ENCODE results near the gene CCNK. TPM values are rescaled to one million over a fixed set of nuclear protein-coding genes. Genes with fewer than 3 reads are reported as not detected.
A peak's percentile ranks its signal among the peaks of the same experiment; 100 is the strongest.

CCNK gene
- total and polyA plus RNA-seq, 2 of the 13 experiments (the other 11 are each of a cell fraction or from before 2014, with no cell fraction given), result 4.9 to 9.7 TPM

DNA sequence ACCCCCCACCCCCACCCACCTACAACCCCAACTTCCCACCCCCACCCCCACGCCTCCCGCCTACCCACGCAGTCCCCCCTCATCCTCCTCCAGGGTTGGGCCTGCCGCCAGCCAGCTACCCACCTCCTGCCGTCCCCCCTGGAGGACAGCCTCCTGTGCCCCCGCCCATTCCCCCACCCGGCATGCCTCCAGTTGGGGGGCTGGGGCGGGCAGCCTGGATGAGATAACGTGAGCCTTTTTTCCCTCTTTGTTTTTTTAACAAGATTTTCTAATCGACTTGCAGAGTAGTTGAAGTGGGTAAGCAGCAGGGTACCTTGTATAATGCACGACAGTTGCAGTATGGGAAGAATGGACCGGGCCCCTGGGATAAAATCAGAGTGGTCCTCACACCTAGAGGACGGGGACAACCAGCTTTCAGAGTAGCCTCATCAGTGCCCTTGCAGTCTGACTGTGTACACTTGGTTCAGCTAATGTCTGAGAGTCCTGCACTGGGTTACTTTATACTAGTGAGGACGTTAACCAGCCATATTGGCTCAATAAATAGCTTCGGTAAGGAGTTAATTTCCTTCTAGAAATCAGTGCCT, 29.4 kb downstream of the CCNK start (continued):
- no peak for TF ChIP-seq ZNF644 (CRISPR knock-in tag; IDR thresholded peaks at IDR 0.05; ENCODE audit: low read depth)

- no peak overlapping the region for H3K4me2 ChIP-seq (ENCODE audit: low read depth, low read length)
- H3K9ac ChIP-seq (ENCODE audit: insufficient read depth, low read depth, low read length), result no peak overlapping the region
- DNase-seq (ENCODE audit: low spot score) (no peak), FAIRE-seq (no peak), ATAC-seq (no peak)
- BruUV-seq (replicated peaks), result no TSS peak
- WGBS (ENCODE audit: low lambda C conversion rate), result 86% methylated on average over 6 of the region's 12 CpGs
- H3K4me3 ChIP-seq (replicated peaks in 1 of 3; ENCODE audit: insufficient read depth in 1 of 3, low read depth in 2 of 3, low read length in 3 of 3), result no peak overlapping the region
- ChIA-PET CTCF (ENCODE audit: low intra/inter-chr PET ratio, low total read pairs) (no interaction called here), POLR2A (no interaction called here)
- peaks cover 33 to 75% of the 10 kb centered on the region in 2 experiments; a peak in 4 of 5 replicates for H3K36me3 ChIP-seq (replicated peaks in 1 of 2; ENCODE audit: control insufficient read depth in 1 of 2, insufficient read depth in 2 of 2, low read length in 2 of 2)
- no peaks in the 10 kb centered on the region for H3K4me1 ChIP-seq (ENCODE audit: insufficient read depth, low read length)
- no peaks in the 10 kb centered on the region for H3K79me2 ChIP-seq (ENCODE audit: insufficient read depth, low read length)
- H2AFZ ChIP-seq (ENCODE audit: low read length), result no peak overlapping the region
- intact Hi-C loops (cut with micrococcal nuclease; ENCODE audit: unreplicated experiment), result no loop called here
- H3K27ac ChIP-seq (ENCODE audit: extremely low read length, insufficient read depth, low read length), result no peak overlapping the region
- in situ Hi-C loops (cut with HindIII; ENCODE audit: extremely low pct_ligation_motif_present, low pct_unique_long_range_greater_than_20kb), result no loop called here
- no peaks in the 10 kb centered on the region for H3K27me3 ChIP-seq (ENCODE audit: control insufficient read depth in 1 of 2, insufficient read depth in 2 of 2, low read length in 2 of 2)
- H3K9me3 ChIP-seq (ENCODE audit: low read length), result no peaks in the 10 kb centered on the region
- H4K20me1 ChIP-seq (ENCODE audit: insufficient read depth, low read length), result peaks cover 12% of the 10 kb centered on the region; the same call in 1 of the 2 replicates
- no peak for TF ChIP-seq YEATS4 (CRISPR knock-in tag; IDR thresholded peaks at IDR 0.05; ENCODE audit: borderline replicate concordance)
- TF ChIP-seq TFDP2 (CRISPR knock-in tag; IDR thresholded peaks at IDR 0.05), result no peak
- peak; percentile 91 for TF ChIP-seq RBM22 (optimal IDR thresholded peaks at IDR 0.05; ENCODE audit: low read length)
- no peak for TF ChIP-seq ZNF30 (CRISPR knock-in tag; IDR thresholded peaks at IDR 0.05)
- TF ChIP-seq ZNF768 (CRISPR knock-in tag; IDR thresholded peaks at IDR 0.05), result no peak
- TF ChIP-seq ZNF691 (CRISPR knock-in tag; IDR thresholded peaks at IDR 0.05; ENCODE audit: borderline replicate concordance, low read depth), result no peak
- no peak for TF ChIP-seq SNRNP70 (IDR thresholded peaks at IDR 0.05; ENCODE audit: low read depth, low read length)
- TF ChIP-seq, protein P1, sequence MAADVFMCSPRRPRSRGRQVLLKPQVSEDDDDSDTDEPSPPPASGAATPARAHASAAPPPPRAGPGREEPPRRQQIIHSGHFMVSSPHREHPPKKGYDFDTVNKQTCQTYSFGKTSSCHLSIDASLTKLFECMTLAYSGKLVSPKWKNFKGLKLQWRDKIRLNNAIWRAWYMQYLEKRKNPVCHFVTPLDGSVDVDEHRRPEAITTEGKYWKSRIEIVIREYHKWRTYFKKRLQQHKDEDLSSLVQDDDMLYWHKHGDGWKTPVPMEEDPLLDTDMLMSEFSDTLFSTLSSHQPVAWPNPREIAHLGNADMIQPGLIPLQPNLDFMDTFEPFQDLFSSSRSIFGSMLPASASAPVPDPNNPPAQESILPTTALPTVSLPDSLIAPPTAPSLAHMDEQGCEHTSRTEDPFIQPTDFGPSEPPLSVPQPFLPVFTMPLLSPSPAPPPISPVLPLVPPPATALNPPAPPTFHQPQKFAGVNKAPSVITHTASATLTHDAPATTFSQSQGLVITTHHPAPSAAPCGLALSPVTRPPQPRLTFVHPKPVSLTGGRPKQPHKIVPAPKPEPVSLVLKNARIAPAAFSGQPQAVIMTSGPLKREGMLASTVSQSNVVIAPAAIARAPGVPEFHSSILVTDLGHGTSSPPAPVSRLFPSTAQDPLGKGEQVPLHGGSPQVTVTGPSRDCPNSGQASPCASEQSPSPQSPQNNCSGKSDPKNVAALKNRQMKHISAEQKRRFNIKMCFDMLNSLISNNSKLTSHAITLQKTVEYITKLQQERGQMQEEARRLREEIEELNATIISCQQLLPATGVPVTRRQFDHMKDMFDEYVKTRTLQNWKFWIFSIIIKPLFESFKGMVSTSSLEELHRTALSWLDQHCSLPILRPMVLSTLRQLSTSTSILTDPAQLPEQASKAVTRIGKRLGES (CRISPR knock-in tag; IDR thresholded peaks at IDR 0.05; ENCODE audit: borderline replicate concordance), result no peak
- TF ChIP-seq CEBPG (CRISPR knock-in tag; IDR thresholded peaks at IDR 0.05), result no peak
- TF ChIP-seq, protein P2, sequence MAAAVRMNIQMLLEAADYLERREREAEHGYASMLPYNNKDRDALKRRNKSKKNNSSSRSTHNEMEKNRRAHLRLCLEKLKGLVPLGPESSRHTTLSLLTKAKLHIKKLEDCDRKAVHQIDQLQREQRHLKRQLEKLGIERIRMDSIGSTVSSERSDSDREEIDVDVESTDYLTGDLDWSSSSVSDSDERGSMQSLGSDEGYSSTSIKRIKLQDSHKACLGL (CRISPR knock-in tag; IDR thresholded peaks at IDR 0.05), result no peak
- TF ChIP-seq SAFB2 (CRISPR knock-in tag; IDR thresholded peaks at IDR 0.05; ENCODE audit: borderline replicate concordance, low read depth), result no peak
- TF ChIP-seq ZNF674 (CRISPR knock-in tag; IDR thresholded peaks at IDR 0.05; ENCODE audit: low read depth), result no peak
- no peak for TF ChIP-seq ZNF230 (CRISPR knock-in tag; IDR thresholded peaks at IDR 0.05)
- no peak for TF ChIP-seq ZNF138 (CRISPR knock-in tag; IDR thresholded peaks at IDR 0.05; ENCODE audit: low read depth)
- TF ChIP-seq KDM4B (CRISPR knock-in tag; IDR thresholded peaks at IDR 0.05), result no peak
- no peak for TF ChIP-seq PHF21A (CRISPR knock-in tag; IDR thresholded peaks at IDR 0.05)
- no peak for TF ChIP-seq THAP11 (CRISPR knock-in tag; IDR thresholded peaks at IDR 0.05)
- no peak for TF ChIP-seq GATA4 (IDR thresholded peaks at IDR 0.05; ENCODE audit: borderline replicate concordance, low read depth)
Observed at GRCh38 chr14:99511421-99512109, 30.4 kb downstream of the CCNK start.

All from HepG2 (cell line).